PC-3 (cell line): ENCODE results near the gene ADARB2.

Experiments
- EZH2 ChIP-seq: fragments of 300-600 bp; sonication (generic); IDR thresholded peaks from one replicate; pipeline ENCODE4 v1.6.1; 2017; ENCODE audit warnings: antibody characterized with exemption, mild to moderate bottlenecking, low read length; ENCODE audit not compliant: unreplicated experiment
- EZH2phosphoT487 ChIP-seq: fragments of 300-600 bp; sonication (generic); IDR thresholded peaks from 2 replicates; pipeline ENCODE4 v1.6.1; 2018; ENCODE audit warnings: mild to moderate bottlenecking, antibody characterized with exemption, low read length, borderline replicate concordance
- TF ChIP-seq, protein P1 (sequence below): fragments of 300-600 bp; sonication (generic); conservative IDR thresholded peaks from 2 replicates; pipeline ENCODE4 v1.5.1; 2017; ENCODE audit warnings: antibody characterized with exemption, low read depth, mild to moderate bottlenecking, low read length

DNA sequence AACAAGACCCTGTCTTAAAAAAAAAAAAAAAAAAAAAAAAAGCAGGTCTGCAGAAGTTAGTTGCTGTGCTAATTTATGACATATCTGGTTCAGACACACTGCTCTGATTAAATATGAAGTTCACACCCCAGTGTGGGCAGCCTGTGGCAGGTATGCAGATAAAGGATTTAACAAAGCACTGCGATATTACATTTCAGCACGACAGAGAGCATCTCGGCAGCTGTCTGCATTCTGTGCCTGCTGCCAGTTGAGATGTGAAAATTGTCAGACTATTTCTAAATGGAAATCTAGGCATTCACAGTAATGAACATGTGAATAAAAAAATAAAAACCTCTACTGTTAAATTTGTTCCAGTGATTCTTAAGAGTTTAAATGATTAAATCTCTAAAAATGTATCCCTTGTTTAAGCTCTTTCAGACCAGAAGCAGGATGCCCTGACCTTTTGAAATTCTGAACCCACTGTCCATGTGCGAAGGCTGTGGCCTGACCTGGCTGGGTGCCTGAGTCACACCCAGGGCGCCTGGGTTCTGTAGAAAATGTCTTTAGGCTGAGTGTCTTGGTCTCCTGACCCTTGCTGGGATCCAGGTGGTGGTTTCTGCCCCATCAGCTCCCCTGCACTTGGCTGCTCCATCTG, 408.2 kb downstream of the ADARB2 start:
- TF ChIP-seq, protein P1, sequence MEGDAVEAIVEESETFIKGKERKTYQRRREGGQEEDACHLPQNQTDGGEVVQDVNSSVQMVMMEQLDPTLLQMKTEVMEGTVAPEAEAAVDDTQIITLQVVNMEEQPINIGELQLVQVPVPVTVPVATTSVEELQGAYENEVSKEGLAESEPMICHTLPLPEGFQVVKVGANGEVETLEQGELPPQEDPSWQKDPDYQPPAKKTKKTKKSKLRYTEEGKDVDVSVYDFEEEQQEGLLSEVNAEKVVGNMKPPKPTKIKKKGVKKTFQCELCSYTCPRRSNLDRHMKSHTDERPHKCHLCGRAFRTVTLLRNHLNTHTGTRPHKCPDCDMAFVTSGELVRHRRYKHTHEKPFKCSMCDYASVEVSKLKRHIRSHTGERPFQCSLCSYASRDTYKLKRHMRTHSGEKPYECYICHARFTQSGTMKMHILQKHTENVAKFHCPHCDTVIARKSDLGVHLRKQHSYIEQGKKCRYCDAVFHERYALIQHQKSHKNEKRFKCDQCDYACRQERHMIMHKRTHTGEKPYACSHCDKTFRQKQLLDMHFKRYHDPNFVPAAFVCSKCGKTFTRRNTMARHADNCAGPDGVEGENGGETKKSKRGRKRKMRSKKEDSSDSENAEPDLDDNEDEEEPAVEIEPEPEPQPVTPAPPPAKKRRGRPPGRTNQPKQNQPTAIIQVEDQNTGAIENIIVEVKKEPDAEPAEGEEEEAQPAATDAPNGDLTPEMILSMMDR, result no peak
- TF ChIP-seq EZH2 (no peak), EZH2phosphoT487 (no peak)
